ENCODE measurements around the gene SDCBP2. TPM values are rescaled to one million over a fixed set of nuclear protein-coding genes. Genes with fewer than 3 reads are reported as not detected.

Gene SDCBP2
- polyA plus RNA-seq, 1 of the 3 experiments (the other 2 are of a cell fraction), result 3.0 TPM

DNA sequence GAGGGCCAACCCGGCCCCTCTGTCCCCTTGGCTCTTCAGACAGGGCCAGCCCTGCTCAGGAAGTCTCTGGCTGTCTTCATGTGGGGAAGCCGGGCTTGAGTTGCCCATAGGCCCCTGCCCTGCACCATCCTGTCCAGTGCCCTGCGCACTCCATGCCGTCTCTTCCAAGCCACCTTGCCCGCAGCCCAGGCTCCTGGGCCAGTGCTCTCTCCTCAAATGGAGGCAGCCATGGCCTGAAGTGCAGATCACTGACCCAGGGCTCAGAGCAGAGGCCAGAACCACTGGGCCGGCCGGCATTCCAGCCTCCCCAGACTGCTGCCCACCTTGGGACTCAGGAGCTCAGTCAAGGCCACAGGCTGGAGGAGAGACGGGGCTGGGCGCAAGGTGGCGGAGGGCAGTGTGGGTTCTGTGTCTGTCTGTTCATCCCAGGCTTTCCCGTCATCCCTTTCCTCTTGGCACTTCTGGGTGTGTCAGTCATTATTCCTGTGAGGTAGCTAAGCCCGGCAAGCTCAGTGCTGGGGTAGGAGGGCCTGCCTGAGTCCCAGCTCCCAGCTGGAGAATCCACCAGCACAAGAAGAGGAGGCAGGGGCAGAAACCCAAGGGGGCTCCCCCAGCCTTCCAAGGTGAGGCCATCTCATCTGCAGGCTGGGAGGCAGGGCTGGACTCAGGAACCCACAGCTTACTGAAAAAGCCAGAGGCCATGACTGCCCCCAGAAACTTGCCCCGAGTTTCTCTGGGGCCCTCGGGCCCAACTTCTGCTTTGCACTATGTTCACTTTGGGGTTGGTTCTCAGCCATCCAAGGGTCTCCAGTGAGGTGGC is 22.4 kb downstream of the SDCBP2 start:
- CTCF ChIA-PET, result interaction anchor here (1.3 to 2.8 kb wide), 2 partner anchors 131 to 197 kb away, joined by 5 to 10 read pairs; no protein-coding TSS in a partner anchor
- no peaks in the 10 kb centered on the region for H4K20me1 ChIP-seq (ENCODE audit: insufficient read depth)
- no peaks in the 10 kb centered on the region for H3K4me1 ChIP-seq (ENCODE audit: control insufficient read depth in 1 of 2, insufficient read depth in 2 of 2, low read depth in 1 of 2, low read length in 1 of 2)
- H3K27me3 ChIP-seq (ENCODE audit: insufficient read depth), result no peaks in the 10 kb centered on the region
- H3K27ac ChIP-seq (ENCODE audit: low read depth in 2 of 2, low read length in 1 of 2), result no peak overlapping the region
- no peaks in the 10 kb centered on the region for H3K9me2 ChIP-seq
- POLR2A ChIA-PET, result no interaction called here
- no peak overlapping the region for H3K4me3 ChIP-seq (ENCODE audit: low read depth in 2 of 2, low read length in 1 of 2)
- 71% methylated on average over 9 of the region's 14 CpGs for WGBS (ENCODE audit: low lambda C conversion rate)
- no peak overlapping the region for H3K9ac ChIP-seq
- no peaks in the 10 kb centered on the region for H3F3A ChIP-seq (replicated peaks; ENCODE audit: insufficient read depth)
- no peak for DNase-seq
- H2AFZ ChIP-seq (ENCODE audit: low read depth), result no peak overlapping the region
- no peak overlapping the region for H3K4me2 ChIP-seq
- peaks cover 0 to 7% of the 10 kb centered on the region in 2 experiments for H3K36me3 ChIP-seq (replicated peaks in 1 of 2; ENCODE audit: control insufficient read depth in 1 of 2, insufficient read depth in 2 of 2, low read length in 1 of 2)
- TF ChIP-seq NFIC (IDR thresholded peaks at IDR 0.05; ENCODE audit: borderline replicate concordance), result no peak
- no peak for TF ChIP-seq FOXM1 (IDR thresholded peaks at IDR 0.05; ENCODE audit: low read depth)
- no peak for TF ChIP-seq RAD21 (IDR thresholded peaks at IDR 0.05; ENCODE audit: low read length)
- no peak for TF ChIP-seq EZH2phosphoT487 (IDR thresholded peaks at IDR 0.05; ENCODE audit: borderline replicate concordance, low read depth)
- TF ChIP-seq TAF1 (IDR thresholded peaks at IDR 0.05; ENCODE audit: borderline replicate concordance, low read depth, low read length), result no peak
- TF ChIP-seq SIN3A (IDR thresholded peaks at IDR 0.05; ENCODE audit: borderline replicate concordance, low read depth, low read length), result no peak
- no peak for TF ChIP-seq JUND (IDR thresholded peaks at IDR 0.05)
- no peak for TF ChIP-seq MEF2A (IDR thresholded peaks at IDR 0.05; ENCODE audit: borderline replicate concordance, low read depth)
- TF ChIP-seq RFX5 (IDR thresholded peaks at IDR 0.05; ENCODE audit: low read length), result no peak
- TF ChIP-seq, protein P1, sequence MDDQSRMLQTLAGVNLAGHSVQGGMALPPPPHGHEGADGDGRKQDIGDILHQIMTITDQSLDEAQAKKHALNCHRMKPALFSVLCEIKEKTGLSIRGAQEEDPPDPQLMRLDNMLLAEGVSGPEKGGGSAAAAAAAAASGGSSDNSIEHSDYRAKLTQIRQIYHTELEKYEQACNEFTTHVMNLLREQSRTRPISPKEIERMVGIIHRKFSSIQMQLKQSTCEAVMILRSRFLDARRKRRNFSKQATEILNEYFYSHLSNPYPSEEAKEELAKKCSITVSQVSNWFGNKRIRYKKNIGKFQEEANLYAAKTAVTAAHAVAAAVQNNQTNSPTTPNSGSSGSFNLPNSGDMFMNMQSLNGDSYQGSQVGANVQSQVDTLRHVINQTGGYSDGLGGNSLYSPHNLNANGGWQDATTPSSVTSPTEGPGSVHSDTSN (IDR thresholded peaks at IDR 0.05), result no peak
- no peak for TF ChIP-seq CHD2 (IDR thresholded peaks at IDR 0.05; ENCODE audit: low read length, partially characterized antibody)
- H3K9me3 ChIP-seq, result no peaks in the 10 kb centered on the region
- H3K79me2 ChIP-seq (ENCODE audit: insufficient read depth), result no peaks in the 10 kb centered on the region

DNA sequence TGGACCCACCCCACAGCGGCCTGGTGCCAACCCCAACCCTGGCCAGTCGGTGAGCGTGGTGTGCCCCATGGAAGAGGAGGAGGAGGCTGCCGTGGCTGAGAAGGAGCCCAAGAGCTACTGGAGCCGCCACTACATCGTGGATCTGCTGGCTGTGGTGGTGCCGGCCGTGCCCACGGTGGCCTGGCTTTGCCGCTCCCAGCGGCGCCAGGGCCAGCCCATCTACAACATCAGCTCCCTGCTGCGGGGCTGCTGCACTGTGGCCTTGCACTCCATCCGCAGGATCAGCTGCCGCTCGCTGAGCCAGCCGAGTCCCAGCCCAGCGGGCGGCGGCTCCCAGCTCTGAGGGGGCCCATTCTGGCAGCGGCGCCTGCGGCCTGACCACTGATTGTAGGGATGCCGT is 23.2 kb downstream of the SDCBP2 start:
- Histone ChIP-seq H3K79me2 (ENCODE audit: insufficient read depth) (no peaks in the 10 kb centered on the region), H3K4me3 (ENCODE audit: low read depth in 2 of 2, low read length in 1 of 2) (no peak overlapping the region), H4K20me1 (ENCODE audit: insufficient read depth) (no peaks in the 10 kb centered on the region), H3K4me1 (ENCODE audit: control insufficient read depth in 1 of 2, insufficient read depth in 2 of 2, low read depth in 1 of 2, low read length in 1 of 2) (0 out of 4 replicates have a peak, but pooled peaks cover 0 to under 1% of the 10 kb centered on the region in 2 experiments), H3K27ac (ENCODE audit: low read depth in 2 of 2, low read length in 1 of 2) (no peak overlapping the region), H3K27me3 (ENCODE audit: insufficient read depth) (no peaks in the 10 kb centered on the region), H3F3A (replicated peaks; ENCODE audit: insufficient read depth) (no peaks in the 10 kb centered on the region), H3K4me2 (no peak overlapping the region), H3K9ac (no peak overlapping the region), H3K36me3 (replicated peaks in 1 of 2; ENCODE audit: control insufficient read depth in 1 of 2, insufficient read depth in 2 of 2, low read length in 1 of 2) (peaks cover 0 to 7% of the 10 kb centered on the region in 2 experiments), H3K9me2 (no peaks in the 10 kb centered on the region), H2AFZ (ENCODE audit: low read depth) (no peak overlapping the region), H3K9me3 (no peaks in the 10 kb centered on the region)
- ChIA-PET POLR2A (no interaction called here), CTCF (interaction anchor here (1.3 to 2.8 kb wide), 2 partner anchors 132 to 198 kb away, joined by 5 to 10 read pairs; no protein-coding TSS in a partner anchor)
- WGBS (ENCODE audit: low lambda C conversion rate), result 95% methylated on average over 14 of the region's 24 CpGs
- DNase-seq, result no peak
- TF ChIP-seq RFX5 (IDR thresholded peaks at IDR 0.05; ENCODE audit: low read length) (no peak), FOSL2 (IDR thresholded peaks at IDR 0.05; ENCODE audit: borderline replicate concordance, low read depth) (no peak), TEAD4 (IDR thresholded peaks at IDR 0.05; ENCODE audit: borderline replicate concordance, insufficient read depth) (no peak), GABPA (IDR thresholded peaks at IDR 0.05; ENCODE audit: low read depth) (no peak), TAF1 (IDR thresholded peaks at IDR 0.05; ENCODE audit: borderline replicate concordance, low read depth, low read length) (no peak), SIN3A (IDR thresholded peaks at IDR 0.05; ENCODE audit: borderline replicate concordance, low read depth, low read length) (no peak), ELF1 (IDR thresholded peaks at IDR 0.05) (no peak), FOXM1 (IDR thresholded peaks at IDR 0.05; ENCODE audit: low read depth) (no peak), MXI1 (IDR thresholded peaks at IDR 0.05; ENCODE audit: low read depth, low read length) (no peak), RXRA (IDR thresholded peaks at IDR 0.05; ENCODE audit: borderline replicate concordance, low read depth) (no peak)
- TF ChIP-seq, protein P2, sequence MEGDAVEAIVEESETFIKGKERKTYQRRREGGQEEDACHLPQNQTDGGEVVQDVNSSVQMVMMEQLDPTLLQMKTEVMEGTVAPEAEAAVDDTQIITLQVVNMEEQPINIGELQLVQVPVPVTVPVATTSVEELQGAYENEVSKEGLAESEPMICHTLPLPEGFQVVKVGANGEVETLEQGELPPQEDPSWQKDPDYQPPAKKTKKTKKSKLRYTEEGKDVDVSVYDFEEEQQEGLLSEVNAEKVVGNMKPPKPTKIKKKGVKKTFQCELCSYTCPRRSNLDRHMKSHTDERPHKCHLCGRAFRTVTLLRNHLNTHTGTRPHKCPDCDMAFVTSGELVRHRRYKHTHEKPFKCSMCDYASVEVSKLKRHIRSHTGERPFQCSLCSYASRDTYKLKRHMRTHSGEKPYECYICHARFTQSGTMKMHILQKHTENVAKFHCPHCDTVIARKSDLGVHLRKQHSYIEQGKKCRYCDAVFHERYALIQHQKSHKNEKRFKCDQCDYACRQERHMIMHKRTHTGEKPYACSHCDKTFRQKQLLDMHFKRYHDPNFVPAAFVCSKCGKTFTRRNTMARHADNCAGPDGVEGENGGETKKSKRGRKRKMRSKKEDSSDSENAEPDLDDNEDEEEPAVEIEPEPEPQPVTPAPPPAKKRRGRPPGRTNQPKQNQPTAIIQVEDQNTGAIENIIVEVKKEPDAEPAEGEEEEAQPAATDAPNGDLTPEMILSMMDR (IDR thresholded peaks at IDR 0.05), result no peak
- TF ChIP-seq, protein P3, sequence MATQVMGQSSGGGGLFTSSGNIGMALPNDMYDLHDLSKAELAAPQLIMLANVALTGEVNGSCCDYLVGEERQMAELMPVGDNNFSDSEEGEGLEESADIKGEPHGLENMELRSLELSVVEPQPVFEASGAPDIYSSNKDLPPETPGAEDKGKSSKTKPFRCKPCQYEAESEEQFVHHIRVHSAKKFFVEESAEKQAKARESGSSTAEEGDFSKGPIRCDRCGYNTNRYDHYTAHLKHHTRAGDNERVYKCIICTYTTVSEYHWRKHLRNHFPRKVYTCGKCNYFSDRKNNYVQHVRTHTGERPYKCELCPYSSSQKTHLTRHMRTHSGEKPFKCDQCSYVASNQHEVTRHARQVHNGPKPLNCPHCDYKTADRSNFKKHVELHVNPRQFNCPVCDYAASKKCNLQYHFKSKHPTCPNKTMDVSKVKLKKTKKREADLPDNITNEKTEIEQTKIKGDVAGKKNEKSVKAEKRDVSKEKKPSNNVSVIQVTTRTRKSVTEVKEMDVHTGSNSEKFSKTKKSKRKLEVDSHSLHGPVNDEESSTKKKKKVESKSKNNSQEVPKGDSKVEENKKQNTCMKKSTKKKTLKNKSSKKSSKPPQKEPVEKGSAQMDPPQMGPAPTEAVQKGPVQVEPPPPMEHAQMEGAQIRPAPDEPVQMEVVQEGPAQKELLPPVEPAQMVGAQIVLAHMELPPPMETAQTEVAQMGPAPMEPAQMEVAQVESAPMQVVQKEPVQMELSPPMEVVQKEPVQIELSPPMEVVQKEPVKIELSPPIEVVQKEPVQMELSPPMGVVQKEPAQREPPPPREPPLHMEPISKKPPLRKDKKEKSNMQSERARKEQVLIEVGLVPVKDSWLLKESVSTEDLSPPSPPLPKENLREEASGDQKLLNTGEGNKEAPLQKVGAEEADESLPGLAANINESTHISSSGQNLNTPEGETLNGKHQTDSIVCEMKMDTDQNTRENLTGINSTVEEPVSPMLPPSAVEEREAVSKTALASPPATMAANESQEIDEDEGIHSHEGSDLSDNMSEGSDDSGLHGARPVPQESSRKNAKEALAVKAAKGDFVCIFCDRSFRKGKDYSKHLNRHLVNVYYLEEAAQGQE (IDR thresholded peaks at IDR 0.05; ENCODE audit: low read depth, low read length), result no peak
- TF ChIP-seq, protein P4, sequence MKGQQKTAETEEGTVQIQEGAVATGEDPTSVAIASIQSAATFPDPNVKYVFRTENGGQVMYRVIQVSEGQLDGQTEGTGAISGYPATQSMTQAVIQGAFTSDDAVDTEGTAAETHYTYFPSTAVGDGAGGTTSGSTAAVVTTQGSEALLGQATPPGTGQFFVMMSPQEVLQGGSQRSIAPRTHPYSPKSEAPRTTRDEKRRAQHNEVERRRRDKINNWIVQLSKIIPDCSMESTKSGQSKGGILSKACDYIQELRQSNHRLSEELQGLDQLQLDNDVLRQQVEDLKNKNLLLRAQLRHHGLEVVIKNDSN (IDR thresholded peaks at IDR 0.05; ENCODE audit: borderline replicate concordance, low read depth), result no peak
